Measurements from ENCODE around the gene PARP4. TPM values are rescaled to one million over a fixed set of nuclear protein-coding genes. Genes with fewer than 3 reads are reported as not detected.
"Not testable (repeated sequence)": the region's sequence is repeated elsewhere in the genome, so short reads cannot be mapped to it uniquely, and the experiment has no call there.

The PARP4 gene
- total RNA-seq, 1 donor from 2014 or later: 16.2 TPM

DNA sequence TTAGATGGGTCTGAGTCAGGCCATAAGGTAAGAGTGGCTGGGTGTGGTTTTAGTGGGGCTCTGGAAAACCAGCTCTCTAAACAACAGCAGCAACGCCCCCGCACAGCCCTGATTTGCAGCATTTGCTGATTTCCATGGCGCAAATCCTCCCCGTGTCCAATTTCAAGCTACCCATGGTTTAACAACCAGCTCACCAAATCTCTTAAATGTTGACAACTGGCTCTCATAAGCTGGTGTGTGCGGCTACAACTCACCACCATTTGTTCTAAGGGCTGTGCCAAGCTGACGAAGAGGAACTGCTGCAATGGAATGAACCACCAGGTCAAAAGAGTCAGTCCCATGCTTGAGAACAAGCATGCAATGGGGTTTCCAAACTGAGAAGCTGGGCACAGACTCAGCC is 22.9 kb downstream of the PARP4 start:
- H3K9me3 Mint-ChIP-seq (ENCODE audit: unreplicated experiment): peaks cover 1% of the 10 kb centered on the region
- no peak overlapping the region for H3K27ac Mint-ChIP-seq (ENCODE audit: unreplicated experiment)
- no peak for DNase-seq
- peaks cover 11% of the 10 kb centered on the region for H3K36me3 Mint-ChIP-seq (ENCODE audit: unreplicated experiment)
- H3K4me1 Mint-ChIP-seq (ENCODE audit: low read depth, unreplicated experiment): no peaks in the 10 kb centered on the region
- H3K4me3 Mint-ChIP-seq (ENCODE audit: unreplicated experiment): no peak overlapping the region
- no peaks in the 10 kb centered on the region for H3K27me3 Mint-ChIP-seq (ENCODE audit: unreplicated experiment)
- TF ChIP-seq, protein P1, sequence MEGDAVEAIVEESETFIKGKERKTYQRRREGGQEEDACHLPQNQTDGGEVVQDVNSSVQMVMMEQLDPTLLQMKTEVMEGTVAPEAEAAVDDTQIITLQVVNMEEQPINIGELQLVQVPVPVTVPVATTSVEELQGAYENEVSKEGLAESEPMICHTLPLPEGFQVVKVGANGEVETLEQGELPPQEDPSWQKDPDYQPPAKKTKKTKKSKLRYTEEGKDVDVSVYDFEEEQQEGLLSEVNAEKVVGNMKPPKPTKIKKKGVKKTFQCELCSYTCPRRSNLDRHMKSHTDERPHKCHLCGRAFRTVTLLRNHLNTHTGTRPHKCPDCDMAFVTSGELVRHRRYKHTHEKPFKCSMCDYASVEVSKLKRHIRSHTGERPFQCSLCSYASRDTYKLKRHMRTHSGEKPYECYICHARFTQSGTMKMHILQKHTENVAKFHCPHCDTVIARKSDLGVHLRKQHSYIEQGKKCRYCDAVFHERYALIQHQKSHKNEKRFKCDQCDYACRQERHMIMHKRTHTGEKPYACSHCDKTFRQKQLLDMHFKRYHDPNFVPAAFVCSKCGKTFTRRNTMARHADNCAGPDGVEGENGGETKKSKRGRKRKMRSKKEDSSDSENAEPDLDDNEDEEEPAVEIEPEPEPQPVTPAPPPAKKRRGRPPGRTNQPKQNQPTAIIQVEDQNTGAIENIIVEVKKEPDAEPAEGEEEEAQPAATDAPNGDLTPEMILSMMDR (IDR thresholded peaks at IDR 0.05; ENCODE audit: partially characterized antibody, unreplicated experiment): no peak

DNA sequence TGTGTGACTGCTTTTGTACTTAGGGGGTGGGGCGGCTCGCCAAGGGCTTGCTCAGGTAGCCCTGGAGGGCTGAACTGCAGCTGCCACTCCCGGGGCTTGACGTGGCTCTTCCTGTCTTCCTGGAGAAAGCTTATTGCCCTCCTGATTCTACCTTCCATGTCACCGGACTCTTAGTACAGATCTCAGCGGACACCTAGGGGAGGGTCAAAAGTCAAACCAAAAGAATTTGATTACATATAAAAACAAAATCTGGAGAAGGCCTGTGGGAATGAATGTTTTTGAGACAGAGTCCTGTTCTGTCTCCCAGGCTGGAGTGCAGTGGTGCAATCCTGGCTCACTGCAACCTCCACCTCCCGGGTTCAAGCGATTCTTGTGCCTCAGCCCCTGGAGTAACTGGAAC is 24.5 kb downstream of the PARP4 start:
- not testable (repeated sequence) for DNase-seq; H3K27me3 Mint-ChIP-seq (ENCODE audit: unreplicated experiment); H3K27ac Mint-ChIP-seq (ENCODE audit: unreplicated experiment); H3K9me3 Mint-ChIP-seq (ENCODE audit: unreplicated experiment); H3K36me3 Mint-ChIP-seq (ENCODE audit: unreplicated experiment); H3K4me3 Mint-ChIP-seq (ENCODE audit: unreplicated experiment); H3K4me1 Mint-ChIP-seq (ENCODE audit: low read depth, unreplicated experiment)

DNA sequence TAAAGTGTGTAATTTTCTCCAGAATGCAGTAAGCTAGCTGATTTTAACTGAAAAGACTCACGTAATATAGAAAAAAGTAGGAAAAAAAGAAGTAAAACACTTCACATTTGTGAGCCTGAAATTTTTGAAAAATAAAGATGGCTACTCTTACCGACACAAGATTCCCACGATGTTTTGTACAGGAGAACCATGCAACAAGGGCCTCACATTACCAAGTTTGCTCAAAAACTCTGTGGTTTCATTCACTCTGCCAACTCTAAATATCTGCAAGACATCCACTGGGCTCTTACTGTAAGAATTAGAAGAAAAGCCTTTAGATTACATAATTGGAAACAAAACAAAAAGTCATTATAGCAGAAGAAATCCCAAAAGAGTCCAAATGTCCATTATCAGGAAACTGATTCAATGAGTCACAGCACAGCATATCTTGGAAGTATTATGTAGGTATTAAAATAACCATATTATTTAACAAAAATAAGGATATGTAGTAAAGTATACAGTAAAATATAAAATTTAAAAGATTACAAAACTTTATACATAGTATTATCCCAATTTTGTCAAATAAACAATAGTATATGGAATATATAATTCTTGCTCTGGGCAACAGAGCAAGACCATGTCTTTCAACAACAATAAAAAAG is 26.4 kb downstream of the PARP4 start:
- not testable (repeated sequence) for H3K27ac Mint-ChIP-seq (ENCODE audit: unreplicated experiment); H3K27me3 Mint-ChIP-seq (ENCODE audit: unreplicated experiment); H3K36me3 Mint-ChIP-seq (ENCODE audit: unreplicated experiment); DNase-seq; H3K9me3 Mint-ChIP-seq (ENCODE audit: unreplicated experiment); H3K4me3 Mint-ChIP-seq (ENCODE audit: unreplicated experiment); H3K4me1 Mint-ChIP-seq (ENCODE audit: low read depth, unreplicated experiment)

DNA sequence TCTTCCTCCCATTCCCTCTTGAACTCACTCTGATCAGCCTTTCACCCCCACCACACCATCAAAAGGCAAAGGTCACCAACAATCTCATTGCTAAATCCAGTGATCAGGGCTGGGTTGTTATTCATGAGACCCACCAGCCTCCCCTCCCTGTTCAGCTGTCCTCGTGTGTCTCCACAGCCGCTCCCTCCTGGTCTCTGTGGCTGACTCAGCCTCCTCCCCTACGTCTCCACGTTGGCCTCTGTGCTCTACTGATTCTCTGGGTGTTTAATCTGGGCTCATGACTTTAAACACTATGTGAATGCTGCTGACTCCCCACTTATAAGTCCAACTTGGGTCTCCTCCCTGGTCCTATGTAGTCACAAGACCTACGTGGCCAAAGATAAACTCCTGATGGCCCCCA is 38.9 kb downstream of the PARP4 start:
- no peaks in the 10 kb centered on the region for H3K4me1 Mint-ChIP-seq (ENCODE audit: low read depth, unreplicated experiment)
- H3K27me3 Mint-ChIP-seq (ENCODE audit: unreplicated experiment): peaks cover 2% of the 10 kb centered on the region
- no peak overlapping the region for H3K27ac Mint-ChIP-seq (ENCODE audit: unreplicated experiment)
- H3K9me3 Mint-ChIP-seq (ENCODE audit: unreplicated experiment): no peaks in the 10 kb centered on the region
- no peak overlapping the region for H3K4me3 Mint-ChIP-seq (ENCODE audit: unreplicated experiment)
- TF ChIP-seq, protein P1 (IDR thresholded peaks at IDR 0.05; ENCODE audit: partially characterized antibody, unreplicated experiment): no peak
- DNase-seq: no peak
- H3K36me3 Mint-ChIP-seq (ENCODE audit: unreplicated experiment): peaks cover 9% of the 10 kb centered on the region

DNA sequence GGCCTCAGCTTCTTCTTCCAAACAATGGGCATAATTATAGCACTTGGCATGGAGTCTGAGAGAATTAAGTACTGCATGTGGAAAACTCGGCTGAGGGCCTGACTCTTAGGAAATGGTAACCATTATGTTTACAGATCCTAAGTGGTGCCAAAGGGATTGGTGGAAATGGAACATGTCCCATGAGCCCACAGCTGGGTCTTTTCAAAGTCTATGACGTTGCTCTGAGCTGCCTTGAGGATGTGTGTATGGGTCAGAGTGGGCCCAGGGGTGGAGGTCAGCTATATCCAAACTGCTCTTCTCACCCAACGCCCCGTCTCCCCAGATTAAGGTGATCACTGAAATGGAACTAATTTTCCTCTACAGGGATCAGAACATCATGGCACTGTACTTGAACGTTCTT is 40.4 kb downstream of the PARP4 start:
- H3K4me1 Mint-ChIP-seq (ENCODE audit: low read depth, unreplicated experiment); H3K36me3 Mint-ChIP-seq (ENCODE audit: unreplicated experiment): not testable (repeated sequence)

DNA sequence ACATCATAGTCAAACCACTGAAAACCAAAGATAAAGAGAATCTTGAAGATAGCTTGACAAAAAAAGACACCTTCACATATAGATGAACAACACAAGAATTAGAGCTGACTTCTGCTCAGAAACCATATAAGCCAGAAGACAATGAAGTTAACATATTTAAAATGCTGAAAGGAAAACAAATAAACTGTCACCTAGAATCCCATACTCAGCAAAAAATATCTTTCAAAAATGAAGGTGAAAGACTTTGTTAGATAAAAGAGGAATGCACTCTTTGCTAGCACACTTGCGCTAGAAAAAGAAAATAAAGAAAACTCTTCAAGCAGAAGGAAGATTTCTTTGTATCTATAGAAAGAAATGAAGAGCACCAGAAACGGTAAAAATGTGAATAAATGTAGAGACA is 49.5 kb downstream of the PARP4 start:
- DNase-seq: no peak
- H3K27ac Mint-ChIP-seq (ENCODE audit: unreplicated experiment): no peak overlapping the region

More for the DNA sequence above, 40.4 kb downstream of the PARP4 start:
- H3K9me3 Mint-ChIP-seq (ENCODE audit: unreplicated experiment); H3K27ac Mint-ChIP-seq (ENCODE audit: unreplicated experiment); DNase-seq; H3K4me3 Mint-ChIP-seq (ENCODE audit: unreplicated experiment); H3K27me3 Mint-ChIP-seq (ENCODE audit: unreplicated experiment): not testable (repeated sequence)

More for the DNA sequence above, 49.5 kb downstream of the PARP4 start:
- TF ChIP-seq, protein P1 (IDR thresholded peaks at IDR 0.05; ENCODE audit: partially characterized antibody, unreplicated experiment): no peak
- no peaks in the 10 kb centered on the region for H3K4me1 Mint-ChIP-seq (ENCODE audit: low read depth, unreplicated experiment)
- no peaks in the 10 kb centered on the region for H3K9me3 Mint-ChIP-seq (ENCODE audit: unreplicated experiment)
- no peaks in the 10 kb centered on the region for H3K27me3 Mint-ChIP-seq (ENCODE audit: unreplicated experiment)
- no peaks in the 10 kb centered on the region for H3K36me3 Mint-ChIP-seq (ENCODE audit: unreplicated experiment)
- no peak overlapping the region for H3K4me3 Mint-ChIP-seq (ENCODE audit: unreplicated experiment)
